SU-DHL-6 (cell line): ENCODE measurements around the gene IL11.

Experiments
- EZH2phosphoT487 ChIP-seq: fragments of 200-600 bp; sonication (generic), shearing (Covaris generic); conservative IDR thresholded peaks from 2 replicates; pipeline ENCODE4 v1.6.1; 2018; ENCODE audit warnings: mild to moderate bottlenecking, antibody characterized with exemption, low read length, moderate library complexity, mixed read lengths
- TF ChIP-seq, protein P1 (sequence below): fragments of 200-600 bp; sonication (generic); IDR thresholded peaks from one replicate; pipeline ENCODE4 v1.5.1; 2017; ENCODE audit warnings: antibody characterized with exemption, mild to moderate bottlenecking, low read length, moderate library complexity; ENCODE audit not compliant: insufficient read depth, poor library complexity, severe bottlenecking

DNA sequence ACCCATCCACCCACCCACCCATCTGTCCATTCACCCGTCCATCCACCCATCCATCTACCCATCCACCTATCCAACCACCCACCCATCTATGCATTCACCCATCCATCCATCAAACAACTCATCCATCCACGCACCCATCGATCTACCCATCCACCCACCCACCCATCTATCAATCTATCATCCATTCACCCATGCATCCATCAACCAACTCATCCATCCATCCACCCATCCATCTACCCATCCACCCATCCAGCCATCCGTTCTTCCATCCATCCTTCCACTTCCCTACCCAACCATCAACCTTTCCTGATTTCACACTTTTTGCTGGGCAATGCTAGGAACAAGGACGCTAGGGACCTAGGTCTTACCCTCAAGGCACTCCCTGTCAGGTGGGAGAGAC is 11.8 kb upstream of the IL11 start:
- TF ChIP-seq, protein P1, sequence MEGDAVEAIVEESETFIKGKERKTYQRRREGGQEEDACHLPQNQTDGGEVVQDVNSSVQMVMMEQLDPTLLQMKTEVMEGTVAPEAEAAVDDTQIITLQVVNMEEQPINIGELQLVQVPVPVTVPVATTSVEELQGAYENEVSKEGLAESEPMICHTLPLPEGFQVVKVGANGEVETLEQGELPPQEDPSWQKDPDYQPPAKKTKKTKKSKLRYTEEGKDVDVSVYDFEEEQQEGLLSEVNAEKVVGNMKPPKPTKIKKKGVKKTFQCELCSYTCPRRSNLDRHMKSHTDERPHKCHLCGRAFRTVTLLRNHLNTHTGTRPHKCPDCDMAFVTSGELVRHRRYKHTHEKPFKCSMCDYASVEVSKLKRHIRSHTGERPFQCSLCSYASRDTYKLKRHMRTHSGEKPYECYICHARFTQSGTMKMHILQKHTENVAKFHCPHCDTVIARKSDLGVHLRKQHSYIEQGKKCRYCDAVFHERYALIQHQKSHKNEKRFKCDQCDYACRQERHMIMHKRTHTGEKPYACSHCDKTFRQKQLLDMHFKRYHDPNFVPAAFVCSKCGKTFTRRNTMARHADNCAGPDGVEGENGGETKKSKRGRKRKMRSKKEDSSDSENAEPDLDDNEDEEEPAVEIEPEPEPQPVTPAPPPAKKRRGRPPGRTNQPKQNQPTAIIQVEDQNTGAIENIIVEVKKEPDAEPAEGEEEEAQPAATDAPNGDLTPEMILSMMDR, result no peak
- no peak for TF ChIP-seq EZH2phosphoT487
